NT2/D1 (cell line): ENCODE results near the gene ERCC1.

Experiments used
- SUZ12 ChIP-seq: IDR thresholded peaks from 2 replicates; pipeline ENCODE4 v1.6.1; 2011; ENCODE audit not compliant: insufficient read length, insufficient read depth; ENCODE audit errors: extremely low read depth
- YY1 ChIP-seq: IDR thresholded peaks from 2 replicates; pipeline ENCODE4 v1.6.1; 2011; ENCODE audit not compliant: insufficient read length, insufficient read depth
- ZNF274 ChIP-seq: IDR thresholded peaks from 2 replicates; pipeline ENCODE4 v1.6.1; 2011; ENCODE audit warnings: mild to moderate bottlenecking, low read depth, low read length

DNA sequence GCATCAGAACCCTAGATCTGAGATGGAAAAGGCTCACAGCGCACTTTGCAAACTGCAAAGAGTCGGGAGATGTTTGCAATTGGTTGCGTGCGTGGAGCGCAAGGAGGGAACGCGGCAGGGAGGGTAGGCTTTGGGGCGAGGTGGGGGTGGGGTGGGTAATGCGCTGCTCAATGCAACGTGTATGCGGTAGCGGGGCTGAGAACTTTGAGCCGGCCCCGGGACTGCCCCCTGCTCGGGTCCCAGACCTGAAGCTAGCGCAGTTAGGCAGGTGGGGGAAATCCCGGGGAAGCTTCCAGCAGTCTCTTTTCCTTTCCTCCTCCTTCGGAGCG is 45.0 kb upstream of the ERCC1 start:
- TF ChIP-seq ZNF274, result no peak
- TF ChIP-seq YY1, result no peak
- no peak for TF ChIP-seq SUZ12
